GM12873 (cell line): Measurements from ENCODE around the gene POU3F2.

Source experiments
- TF ChIP-seq, protein P1 (sequence below): IDR thresholded peaks from 2 replicates; pipeline ENCODE4 v1.5.1; 2012; ENCODE audit warnings: low read depth, mild to moderate bottlenecking, moderate library complexity, low read length, control low read depth; ENCODE audit not compliant: insufficient read depth; ENCODE audit errors: missing control alignments

The POU3F2 gene

GRCh38 chr6:98847779-98848538, 13.6 kb downstream of the POU3F2 start:
- TF ChIP-seq, protein P1, sequence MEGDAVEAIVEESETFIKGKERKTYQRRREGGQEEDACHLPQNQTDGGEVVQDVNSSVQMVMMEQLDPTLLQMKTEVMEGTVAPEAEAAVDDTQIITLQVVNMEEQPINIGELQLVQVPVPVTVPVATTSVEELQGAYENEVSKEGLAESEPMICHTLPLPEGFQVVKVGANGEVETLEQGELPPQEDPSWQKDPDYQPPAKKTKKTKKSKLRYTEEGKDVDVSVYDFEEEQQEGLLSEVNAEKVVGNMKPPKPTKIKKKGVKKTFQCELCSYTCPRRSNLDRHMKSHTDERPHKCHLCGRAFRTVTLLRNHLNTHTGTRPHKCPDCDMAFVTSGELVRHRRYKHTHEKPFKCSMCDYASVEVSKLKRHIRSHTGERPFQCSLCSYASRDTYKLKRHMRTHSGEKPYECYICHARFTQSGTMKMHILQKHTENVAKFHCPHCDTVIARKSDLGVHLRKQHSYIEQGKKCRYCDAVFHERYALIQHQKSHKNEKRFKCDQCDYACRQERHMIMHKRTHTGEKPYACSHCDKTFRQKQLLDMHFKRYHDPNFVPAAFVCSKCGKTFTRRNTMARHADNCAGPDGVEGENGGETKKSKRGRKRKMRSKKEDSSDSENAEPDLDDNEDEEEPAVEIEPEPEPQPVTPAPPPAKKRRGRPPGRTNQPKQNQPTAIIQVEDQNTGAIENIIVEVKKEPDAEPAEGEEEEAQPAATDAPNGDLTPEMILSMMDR: no peak

DNA sequence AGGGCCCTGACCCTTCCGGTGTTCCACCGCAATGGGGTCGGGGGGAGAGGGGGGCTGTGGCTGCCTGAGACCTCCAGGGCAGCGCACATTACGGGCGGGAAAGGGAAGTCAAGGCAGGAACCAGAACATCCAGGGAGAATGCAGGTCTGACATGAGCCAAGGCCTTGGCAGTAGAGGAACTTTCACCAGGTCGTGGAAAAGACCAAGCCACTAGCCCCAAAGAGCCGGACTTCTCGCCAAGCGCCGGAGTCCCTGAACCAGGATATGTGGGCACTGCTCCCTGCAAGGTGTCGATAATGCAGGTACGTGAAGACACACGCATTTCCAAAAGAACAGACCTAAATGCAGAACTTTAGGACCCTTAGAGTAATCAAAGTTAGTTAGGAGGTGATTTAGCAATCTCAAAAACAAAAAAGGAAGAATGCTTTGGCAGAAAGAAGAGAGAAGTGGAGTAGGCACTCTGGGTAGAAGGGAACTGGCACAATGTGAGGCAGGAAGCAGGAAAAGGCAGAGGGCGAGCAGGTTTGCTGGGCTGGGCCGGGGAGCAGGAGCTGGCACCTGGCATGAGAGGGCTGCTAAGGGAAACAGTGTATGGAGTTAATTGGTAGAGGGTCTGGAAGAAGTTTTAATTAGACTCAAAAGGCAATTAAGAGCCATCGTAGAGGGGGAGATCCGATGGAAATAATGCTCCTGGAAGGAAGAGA, 14.3 kb downstream of the POU3F2 start:
- TF ChIP-seq, protein P1: no peak

GRCh38 chr6:98864497-98864896, 30.1 kb downstream of the POU3F2 start:
- TF ChIP-seq, protein P1: no peak

DNA sequence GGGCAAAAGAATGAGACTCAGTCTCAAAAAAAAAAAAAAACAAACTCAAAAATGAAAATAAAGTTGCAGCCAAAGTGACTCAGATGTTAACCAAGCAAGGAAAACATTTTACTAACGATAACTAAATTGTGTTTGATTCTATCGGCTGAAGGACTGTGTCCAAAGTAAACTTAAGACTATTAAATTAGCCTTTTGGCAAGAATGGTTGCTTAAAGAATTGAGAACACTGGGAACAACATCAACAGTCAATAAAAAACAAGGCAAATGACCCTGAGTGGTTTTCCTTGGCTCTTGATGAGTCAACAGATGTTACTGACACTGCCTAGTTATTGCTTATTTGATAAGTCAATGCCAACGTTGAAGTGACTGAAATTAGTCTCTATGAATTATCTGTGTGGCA, 36.7 kb downstream of the POU3F2 start:
- TF ChIP-seq, protein P1: no peak

DNA sequence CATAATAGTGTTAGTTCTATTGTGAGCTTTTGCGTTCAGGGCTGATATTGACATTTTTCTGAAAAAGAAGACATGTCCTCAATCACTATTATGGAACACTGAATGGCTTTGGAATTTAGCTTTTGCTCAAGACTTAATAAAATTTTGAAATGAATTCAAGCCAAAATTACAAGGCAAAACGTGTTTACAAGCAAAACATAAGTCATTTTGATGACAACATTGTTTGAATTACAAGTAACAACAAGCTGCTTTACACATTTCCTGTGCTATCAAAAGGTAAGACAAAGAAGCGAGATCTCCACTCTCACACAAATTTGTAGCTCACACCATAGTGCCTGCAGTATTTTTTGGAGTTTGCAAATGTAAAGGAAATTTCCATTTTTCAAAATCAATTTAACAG, 37.4 kb downstream of the POU3F2 start:
- TF ChIP-seq, protein P1: no peak

- TF ChIP-seq, protein P1: no peak
These were observed 41.0 kb downstream of the POU3F2 start for GRCh38 chr6:98875375-98875774.

- TF ChIP-seq, protein P1: no peak
These were observed 42.9 kb downstream of the POU3F2 start for GRCh38 chr6:98877250-98877649.
